Measurements from ENCODE around the gene FOXO4.

Gene FOXO4

DNA sequence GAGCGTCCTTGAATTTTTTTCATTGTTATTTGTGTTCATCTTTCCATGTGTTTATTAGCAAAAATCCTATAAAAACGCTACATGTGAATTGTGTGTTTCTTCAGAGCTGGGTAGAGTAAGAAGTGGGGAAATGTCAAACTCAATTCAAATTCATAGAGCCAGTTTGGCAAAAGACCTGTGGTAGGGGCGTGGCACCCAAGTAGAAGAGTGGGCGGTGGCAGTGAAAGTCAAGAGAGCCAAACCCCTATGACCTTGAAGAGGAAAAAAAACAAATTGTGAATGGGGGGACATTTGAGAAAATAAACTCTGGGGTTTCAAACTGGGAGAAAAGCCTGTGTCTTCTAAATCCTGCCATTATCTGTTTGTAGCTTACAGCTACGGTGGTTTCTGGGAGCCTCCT, 4.4 kb upstream of the FOXO4 start:
- no peaks in the 10 kb centered on the region for H3K27me3 Mint-ChIP-seq
- H3K36me3 Mint-ChIP-seq, result no peaks in the 10 kb centered on the region
- H3K4me1 Mint-ChIP-seq, result peaks cover 8% of the 10 kb centered on the region
- no peaks in the 10 kb centered on the region for H3K9me3 Mint-ChIP-seq
- ATAC-seq, result no peak
- H3K4me3 Mint-ChIP-seq, result no peak overlapping the region
- H3K27ac Mint-ChIP-seq, result no peak overlapping the region

GRCh38 chrX:71095033-71095432, 618 bp upstream of the FOXO4 start:
- Mint-ChIP-seq H3K27me3 (no peaks in the 10 kb centered on the region), H3K36me3 (no peaks in the 10 kb centered on the region), H3K27ac (peak overlapping the region; percentile 98)

DNA sequence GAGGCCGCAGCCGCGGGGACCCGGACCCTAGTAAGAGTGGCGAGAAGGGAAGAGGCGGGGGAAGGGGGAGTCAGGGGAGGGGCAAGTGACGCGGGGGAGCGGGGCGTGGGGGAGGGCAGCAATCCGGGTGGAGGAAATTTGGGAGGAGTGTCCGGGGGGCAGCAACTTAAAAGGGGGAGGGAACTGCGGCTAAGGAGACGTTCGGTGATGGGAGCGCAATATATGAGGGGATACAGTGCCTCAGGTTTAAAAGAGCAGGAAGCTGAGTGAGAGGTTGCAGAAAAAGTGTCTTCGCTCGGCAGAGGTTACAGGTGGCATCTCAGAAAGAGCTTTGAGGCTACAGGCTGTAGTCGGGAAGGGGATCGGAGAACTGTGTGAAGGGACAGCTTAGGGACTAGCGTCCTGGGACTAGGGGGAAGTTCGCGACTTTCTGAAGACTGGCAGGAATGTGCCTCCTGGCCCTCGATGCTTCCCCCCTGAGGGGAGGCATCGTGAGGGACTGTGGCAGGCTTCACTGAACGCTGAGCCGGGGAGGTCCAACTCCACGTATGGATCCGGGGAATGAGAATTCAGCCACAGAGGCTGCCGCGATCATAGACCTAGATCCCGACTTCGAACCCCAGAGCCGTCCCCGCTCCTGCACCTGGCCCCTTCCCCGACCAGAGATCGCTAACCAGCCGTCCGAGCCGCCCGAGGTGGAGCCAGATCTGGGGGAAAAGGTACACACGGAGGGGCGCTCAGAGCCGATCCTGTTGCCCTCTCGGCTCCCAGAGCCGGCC, 519 bp downstream of the FOXO4 start:
- Mint-ChIP-seq H3K36me3 (no peaks in the 10 kb centered on the region), H3K27ac (peak overlapping the region; percentile 98), H3K4me1 (peaks cover 28% of the 10 kb centered on the region), H3K4me3 (peak overlapping the region; percentile 99), H3K9me3 (no peaks in the 10 kb centered on the region), H3K27me3 (no peaks in the 10 kb centered on the region)
- ATAC-seq, result peak; percentile 71

More at GRCh38 chrX:71095033-71095432, 618 bp upstream of the FOXO4 start:
- Mint-ChIP-seq H3K4me1 (peaks cover 22% of the 10 kb centered on the region), H3K9me3 (no peaks in the 10 kb centered on the region), H3K4me3 (peak overlapping the region; percentile 99)
- ATAC-seq, result no peak

GRCh38 chrX:71096760-71097032, 1.0 kb downstream of the FOXO4 start:
- Mint-ChIP-seq H3K9me3 (no peaks in the 10 kb centered on the region), H3K27me3 (no peaks in the 10 kb centered on the region), H3K4me1 (peaks cover 33% of the 10 kb centered on the region), H3K36me3 (no peaks in the 10 kb centered on the region), H3K4me3 (peak overlapping the region; percentile 99), H3K27ac (peak overlapping the region; percentile 98)
- ATAC-seq, result no peak

DNA sequence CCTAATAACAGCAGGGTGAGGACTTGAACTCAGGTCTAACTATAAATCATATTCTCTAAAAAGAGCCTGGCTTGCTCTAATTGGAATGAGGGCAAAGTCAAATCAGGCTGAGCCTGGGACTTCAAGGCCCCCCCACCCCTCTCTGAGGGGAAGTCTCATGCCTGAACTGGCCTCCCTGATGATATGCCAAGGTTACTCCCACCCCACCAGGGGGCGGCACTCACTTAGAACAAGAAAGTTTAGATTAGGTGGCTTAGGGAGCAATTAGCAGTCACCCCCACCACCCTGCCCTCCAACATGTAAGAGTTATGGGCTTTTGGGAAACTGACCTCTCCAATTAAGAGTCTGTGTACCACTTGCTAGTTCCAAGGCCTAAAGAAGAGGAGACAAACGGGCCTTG, 2.7 kb downstream of the FOXO4 start:
- H3K4me1 Mint-ChIP-seq, result peaks cover 44% of the 10 kb centered on the region
- H3K4me3 Mint-ChIP-seq, result no peak overlapping the region
- ATAC-seq, result peak; percentile 62
- H3K27me3 Mint-ChIP-seq, result no peaks in the 10 kb centered on the region
- H3K36me3 Mint-ChIP-seq, result no peaks in the 10 kb centered on the region
- no peaks in the 10 kb centered on the region for H3K9me3 Mint-ChIP-seq
- H3K27ac Mint-ChIP-seq, result peak overlapping the region; percentile 22

- no peaks in the 10 kb centered on the region for H3K27me3 Mint-ChIP-seq
These were observed 3.4 kb downstream of the FOXO4 start for GRCh38 chrX:71098951-71099506.

GRCh38 chrX:71099736-71100135, 4.1 kb downstream of the FOXO4 start:
- peak overlapping the region; percentile 22 for H3K27ac Mint-ChIP-seq

More at GRCh38 chrX:71098951-71099506, 3.4 kb downstream of the FOXO4 start:
- ATAC-seq, result no peak
- Mint-ChIP-seq H3K4me3 (no peak overlapping the region), H3K27ac (peak overlapping the region; percentile 22), H3K4me1 (peaks cover 51% of the 10 kb centered on the region), H3K36me3 (no peaks in the 10 kb centered on the region), H3K9me3 (no peaks in the 10 kb centered on the region)

DNA sequence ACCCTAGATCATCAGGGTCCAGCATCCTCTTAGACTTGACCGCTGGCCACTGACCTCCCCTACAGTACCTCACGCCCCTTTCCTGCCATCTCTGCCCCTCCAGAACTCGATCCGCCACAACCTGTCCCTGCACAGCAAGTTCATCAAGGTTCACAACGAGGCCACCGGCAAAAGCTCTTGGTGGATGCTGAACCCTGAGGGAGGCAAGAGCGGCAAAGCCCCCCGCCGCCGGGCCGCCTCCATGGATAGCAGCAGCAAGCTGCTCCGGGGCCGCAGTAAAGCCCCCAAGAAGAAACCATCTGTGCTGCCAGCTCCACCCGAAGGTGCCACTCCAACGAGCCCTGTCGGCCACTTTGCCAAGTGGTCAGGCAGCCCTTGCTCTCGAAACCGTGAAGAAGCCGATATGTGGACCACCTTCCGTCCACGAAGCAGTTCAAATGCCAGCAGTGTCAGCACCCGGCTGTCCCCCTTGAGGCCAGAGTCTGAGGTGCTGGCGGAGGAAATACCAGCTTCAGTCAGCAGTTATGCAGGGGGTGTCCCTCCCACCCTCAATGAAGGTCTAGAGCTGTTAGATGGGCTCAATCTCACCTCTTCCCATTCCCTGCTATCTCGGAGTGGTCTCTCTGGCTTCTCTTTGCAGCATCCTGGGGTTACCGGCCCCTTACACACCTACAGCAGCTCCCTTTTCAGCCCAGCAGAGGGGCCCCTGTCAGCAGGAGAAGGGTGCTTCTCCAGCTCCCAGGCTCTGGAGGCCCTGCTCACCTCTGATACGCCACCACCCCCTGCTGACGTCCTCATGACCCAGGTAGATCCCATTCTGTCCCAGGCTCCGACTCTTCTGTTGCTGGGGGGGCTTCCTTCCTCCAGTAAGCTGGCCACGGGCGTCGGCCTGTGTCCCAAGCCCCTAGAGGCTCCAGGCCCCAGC, 5.2 kb downstream of the FOXO4 start:
- peak overlapping the region; percentile 74 for H3K27ac Mint-ChIP-seq
- H3K4me1 Mint-ChIP-seq, result peaks cover 59% of the 10 kb centered on the region
- H3K27me3 Mint-ChIP-seq, result no peaks in the 10 kb centered on the region
- H3K9me3 Mint-ChIP-seq, result no peaks in the 10 kb centered on the region
- H3K4me3 Mint-ChIP-seq, result no peak overlapping the region
- peaks cover 6% of the 10 kb centered on the region for H3K36me3 Mint-ChIP-seq
- ATAC-seq, result no peak

More at GRCh38 chrX:71099736-71100135, 4.1 kb downstream of the FOXO4 start:
- Mint-ChIP-seq H3K4me3 (no peak overlapping the region), H3K36me3 (no peaks in the 10 kb centered on the region), H3K27me3 (no peaks in the 10 kb centered on the region), H3K4me1 (peaks cover 57% of the 10 kb centered on the region), H3K9me3 (no peaks in the 10 kb centered on the region)
- ATAC-seq, result no peak

DNA sequence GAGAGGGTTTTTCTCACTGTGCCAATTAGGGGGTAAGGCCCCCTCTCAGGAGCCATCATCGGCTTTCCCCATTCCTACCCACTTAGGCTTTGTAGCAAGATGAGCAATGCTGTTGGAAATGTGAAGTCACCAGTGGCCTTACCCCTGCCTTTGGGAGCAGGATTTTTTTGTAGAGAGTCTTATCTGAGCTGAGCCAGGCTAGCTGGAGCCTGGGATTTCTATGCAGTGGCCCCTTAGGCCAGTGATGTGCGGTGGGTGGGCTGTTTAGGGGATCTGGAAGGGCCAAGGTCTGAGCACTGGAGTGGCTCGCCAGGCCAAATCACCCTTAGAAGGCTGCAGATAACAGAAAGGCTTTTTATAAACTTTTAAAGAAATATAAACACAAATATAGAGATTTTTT, 6.6 kb downstream of the FOXO4 start:
- Mint-ChIP-seq H3K36me3 (peaks cover 20% of the 10 kb centered on the region), H3K4me1 (peaks cover 71% of the 10 kb centered on the region), H3K9me3 (no peaks in the 10 kb centered on the region), H3K4me3 (no peak overlapping the region), H3K27me3 (no peaks in the 10 kb centered on the region), H3K27ac (peak overlapping the region; percentile 89)
- ATAC-seq, result no peak

DNA sequence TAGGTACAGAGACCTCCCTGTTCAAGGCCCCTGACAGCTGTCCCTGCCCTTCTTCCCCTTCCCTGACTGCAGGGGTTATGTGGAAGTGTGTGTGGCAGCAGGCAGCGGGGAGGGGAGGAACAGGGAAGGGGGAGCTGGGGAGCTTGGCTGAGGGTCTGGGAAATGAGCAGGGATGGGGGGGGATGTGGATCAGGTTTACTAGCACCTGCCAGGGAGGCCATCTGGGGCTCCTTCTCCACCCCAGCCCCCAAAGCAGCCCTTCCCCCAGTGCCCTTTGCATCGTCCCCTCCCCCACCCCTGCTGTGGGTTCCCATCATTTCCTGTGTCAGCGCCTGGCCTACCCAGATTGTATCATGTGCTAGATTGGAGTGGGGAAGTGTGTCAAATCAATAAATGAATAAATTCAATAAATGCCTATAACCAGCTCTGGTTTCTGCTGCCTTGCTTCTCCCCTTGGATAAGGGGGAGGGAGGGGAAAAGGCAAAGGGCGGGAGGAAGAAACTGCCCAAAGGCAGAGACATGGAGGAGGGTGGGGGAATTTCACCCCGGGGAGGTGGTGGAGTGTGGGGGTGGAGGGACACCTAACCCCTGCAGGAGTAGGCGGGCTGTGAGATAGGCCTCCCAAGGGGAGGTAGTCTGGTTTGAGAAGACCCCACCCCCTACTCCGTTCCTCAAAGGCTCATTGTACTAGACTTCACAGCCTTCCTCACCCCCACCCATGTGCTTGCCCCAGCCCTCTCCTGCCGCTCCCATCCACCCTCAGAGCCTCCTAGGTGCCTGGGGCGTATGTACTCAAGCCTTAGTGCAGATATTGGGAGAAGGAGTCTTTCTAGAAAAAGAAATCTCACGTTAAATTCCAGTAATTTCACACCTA, 7.7 kb downstream of the FOXO4 start:
- H3K4me1 Mint-ChIP-seq, result peaks cover 80% of the 10 kb centered on the region
- no peaks in the 10 kb centered on the region for H3K27me3 Mint-ChIP-seq
- peak; percentile 78 for ATAC-seq
- H3K4me3 Mint-ChIP-seq, result peak overlapping the region; percentile 52
- peak overlapping the region; percentile 89 for H3K27ac Mint-ChIP-seq
- no peaks in the 10 kb centered on the region for H3K9me3 Mint-ChIP-seq
- H3K36me3 Mint-ChIP-seq, result peaks cover 31% of the 10 kb centered on the region

- H3K27me3 Mint-ChIP-seq, result no peaks in the 10 kb centered on the region
- H3K4me3 Mint-ChIP-seq, result no peak overlapping the region
- no peak for ATAC-seq
- H3K36me3 Mint-ChIP-seq, result peaks cover 53% of the 10 kb centered on the region
- peaks cover 88% of the 10 kb centered on the region for H3K4me1 Mint-ChIP-seq
- peak overlapping the region; percentile 54 for H3K27ac Mint-ChIP-seq
- no peaks in the 10 kb centered on the region for H3K9me3 Mint-ChIP-seq
These were observed 10.0 kb downstream of the FOXO4 start for GRCh38 chrX:71105628-71106027.

DNA sequence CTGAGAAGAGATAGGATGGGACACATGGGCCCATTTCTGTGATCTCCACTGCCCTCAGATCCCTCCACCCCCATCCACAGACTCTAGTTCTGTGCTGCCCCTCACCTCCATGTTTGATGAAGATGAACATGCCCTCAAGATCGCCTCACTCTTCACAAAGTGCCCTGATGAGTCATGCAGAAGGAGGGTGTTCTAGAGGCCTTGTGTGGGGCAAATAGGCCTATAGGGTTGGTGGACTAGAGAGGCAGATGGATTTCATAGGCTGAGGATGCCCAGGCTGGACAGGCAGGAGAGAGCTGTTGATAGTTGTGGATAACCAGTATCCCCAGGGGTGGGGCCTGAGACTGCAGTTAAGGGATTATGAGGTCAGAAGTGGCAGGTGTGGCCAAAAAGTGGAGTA, 10.8 kb downstream of the FOXO4 start, which contains the start of gene CXorf65:
Gene CXorf65 (minus strand): TSS at position 314 of the 400 bp plus-strand sequence. CDS start 184 bp downstream, at position 130.
- Mint-ChIP-seq H3K4me3 (no peak within 1 kb of the TSS), H3K27ac (peak within 1 kb of the TSS; percentile 54), H3K36me3 (peaks cover 58% of the 10 kb centered on the region), H3K9me3 (no peaks in the 10 kb centered on the region), H3K4me1 (peaks cover 84% of the 10 kb centered on the region), H3K27me3 (no peaks in the 10 kb centered on the region)
- ATAC-seq, result no peak

DNA sequence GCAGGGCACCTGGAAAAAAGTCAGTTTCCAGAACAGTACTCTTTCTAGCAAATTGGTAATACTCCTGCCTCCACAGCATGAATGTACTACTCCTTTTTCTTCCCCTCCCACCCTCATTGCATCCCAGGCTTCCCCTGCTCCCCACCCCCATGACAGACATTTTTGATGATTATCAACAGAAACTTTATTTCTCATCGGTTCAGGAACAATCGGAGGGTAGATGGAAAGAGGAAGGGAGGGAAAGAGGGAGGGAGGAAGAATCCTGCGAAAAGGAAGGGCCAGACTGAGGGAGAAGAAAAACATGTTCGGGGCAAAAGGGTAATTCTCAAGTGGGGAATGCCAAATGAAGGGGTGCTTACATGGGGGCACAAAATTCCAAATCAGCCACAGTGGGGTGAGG, 11.6 kb downstream of the FOXO4 start:
- peaks cover 86% of the 10 kb centered on the region for H3K4me1 Mint-ChIP-seq
- no peak overlapping the region for H3K27ac Mint-ChIP-seq
- no peaks in the 10 kb centered on the region for H3K27me3 Mint-ChIP-seq
- H3K9me3 Mint-ChIP-seq, result no peaks in the 10 kb centered on the region
- ATAC-seq, result no peak
- peaks cover 58% of the 10 kb centered on the region for H3K36me3 Mint-ChIP-seq
- no peak overlapping the region for H3K4me3 Mint-ChIP-seq

DNA sequence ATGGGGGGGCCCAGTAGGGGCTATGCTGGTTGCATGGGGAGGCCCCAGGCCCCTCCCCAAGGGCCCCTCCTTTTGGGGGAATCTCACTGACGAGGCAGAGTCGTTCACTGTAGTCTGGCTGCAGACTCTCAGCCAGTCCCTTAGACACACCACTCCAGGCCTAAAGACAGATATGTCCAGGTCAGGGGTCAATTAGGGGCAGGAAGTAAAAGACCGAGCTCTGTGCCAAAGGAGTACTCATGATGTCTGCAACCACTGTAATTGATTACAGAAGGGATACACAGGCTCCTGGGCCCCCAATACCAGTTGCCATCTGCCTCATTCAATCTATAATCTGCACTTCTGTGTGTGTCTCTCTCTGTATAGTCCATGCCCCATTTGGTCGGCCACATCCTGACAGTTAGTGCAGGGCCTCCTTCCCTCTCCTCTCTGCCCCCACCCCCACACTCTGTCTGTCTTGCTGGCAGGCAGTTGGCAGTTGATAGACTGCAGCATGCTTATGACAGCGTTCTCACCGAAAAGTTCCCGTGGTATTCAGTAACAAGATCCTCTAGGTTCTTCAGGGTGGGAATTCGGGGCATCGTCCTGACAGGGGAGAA, 12.2 kb downstream of the FOXO4 start:
- H3K27me3 Mint-ChIP-seq, result no peaks in the 10 kb centered on the region
- ATAC-seq, result no peak
- H3K27ac Mint-ChIP-seq, result peak overlapping the region; percentile 94
- H3K9me3 Mint-ChIP-seq, result no peaks in the 10 kb centered on the region
- H3K4me1 Mint-ChIP-seq, result peaks cover 86% of the 10 kb centered on the region
- peaks cover 58% of the 10 kb centered on the region for H3K36me3 Mint-ChIP-seq
- peak overlapping the region; percentile 98 for H3K4me3 Mint-ChIP-seq
